A549 (cell line): ENCODE data around the gene CPAMD8. TPM values are rescaled to one million over a fixed set of nuclear protein-coding genes. Genes with fewer than 3 reads are reported as not detected.

Experiments used
- ATAC-seq, 2 experiments: fragments of 200-7000 bp in 1 of 2; fragments of >200 bp in 1 of 2; cut with Nextera tagmentation in 1 of 2; cut with Tn5 transposase in 1 of 2; 3 replicates each; pipeline versions ENCODE4 v1.8.0 to v1.9.1; 2018 to 2020; ENCODE audit warnings: mild to moderate bottlenecking in 1 of 2, moderate library complexity in 1 of 2
- CTCF ChIA-PET: fragments of 300-600 bp; sonication (Branson Sonifier 250); formaldehyde crosslinking; extraction: SDS; loops from one replicate; lab custom pipeline; 2021; ENCODE audit warnings: antibody characterized with exemption, inconsistent platforms; lab: Yijun Ruan, JAX
- POLR2A ChIA-PET: fragments of 350-600 bp; formaldehyde crosslinking; extraction: SDS; loops from one replicate; lab custom pipeline; 2021; ENCODE audit warnings: antibody characterized with exemption, inconsistent platforms; lab: Yijun Ruan, JAX
- DNase-seq, 2 experiments: peaks; one replicate each; pipeline versions ENCODE4 v3.0.0 to v3.0.0-alpha.2; 2011 to 2016; ENCODE audit warnings: low read depth in 1 of 2, low spot score in 1 of 2
- FAIRE-seq: peaks from 2 replicates; lab custom pipeline; 2011; peaks lifted over from hg19 to GRCh38; lab: Jason Lieb, UNC
- H3K27ac ChIP-seq, 2 experiments: fragments of >200 bp; sonication (Bioruptor Twin); formaldehyde crosslinking; 3 replicates each; pipeline ENCODE4 v1.5.1; 2016 to 2017
- H3K4me1 ChIP-seq: fragments of >200 bp; sonication (Bioruptor Twin); formaldehyde crosslinking; 3 replicates; pipeline ENCODE4 v1.6.1; 2016
- H3K4me2 ChIP-seq: fragments of >200 bp; sonication (Bioruptor Twin); formaldehyde crosslinking; 3 replicates; pipeline ENCODE4 v1.6.1; 2016
- H3K4me3 ChIP-seq: fragments of >200 bp; sonication (Bioruptor Twin); formaldehyde crosslinking; 3 replicates; pipeline ENCODE4 v1.5.1; 2016
- H3K9me3 ChIP-seq: fragments of >200 bp; sonication (Bioruptor Twin); formaldehyde crosslinking; 3 replicates; pipeline ENCODE4 v1.6.1; 2016
- ATOH8 ChIP-seq: fragments of 250-450 bp; sonication (Bioruptor Pico); IDR thresholded peaks from 2 replicates; pipeline ENCODE4 v1.5.0; 2020; ENCODE audit warnings: low read depth, mild to moderate bottlenecking, moderate library complexity
- BCL3 ChIP-seq: fragments of >200 bp; sonication (Bioruptor Twin); formaldehyde crosslinking; IDR thresholded peaks from 3 replicates; pipeline ENCODE4 v1.6.1; 2016
- BHLHE40 ChIP-seq: IDR thresholded peaks from 2 replicates; pipeline ENCODE4 v1.6.1; 2012; ENCODE audit warnings: low read depth, low read length, inconsistent platforms
- CHD2 ChIP-seq: fragments of 150-350 bp; IDR thresholded peaks from 2 replicates; pipeline ENCODE4 v1.6.1; 2014; ENCODE audit warnings: low read length; ENCODE audit not compliant: partially characterized antibody
- CTCF ChIP-seq: fragments of >200 bp; sonication (Bioruptor Twin); formaldehyde crosslinking; IDR thresholded peaks from 3 replicates; pipeline ENCODE4 v1.5.1; 2016
- E2F6 ChIP-seq: IDR thresholded peaks from 2 replicates; pipeline ENCODE4 v1.6.1; 2012; ENCODE audit warnings: low read depth, borderline replicate concordance
- EHMT2 ChIP-seq: fragments of 200-600 bp; sonication (generic); IDR thresholded peaks from 2 replicates; pipeline ENCODE4 v1.6.1; 2016; ENCODE audit warnings: antibody characterized with exemption, low read depth, mild to moderate bottlenecking, moderate library complexity
- ELK1 ChIP-seq: fragments of 150-350 bp; IDR thresholded peaks from 2 replicates; pipeline ENCODE4 v1.6.1; 2014; ENCODE audit warnings: low read depth, mild to moderate bottlenecking, low read length
- EP300 ChIP-seq, 2 experiments: fragments of >200 bp; sonication (Bioruptor Twin); formaldehyde crosslinking; IDR thresholded peaks; 2 replicates in 1 of 2; 3 replicates in 1 of 2; pipeline ENCODE4 v1.6.1; 2016 to 2017
- FOSL2 ChIP-seq, 2 experiments: fragments of 450-650 bp in 1 of 2; fragments of >200 bp in 1 of 2; sonication (Bioruptor Twin) in 1 of 2; formaldehyde crosslinking; IDR thresholded peaks; 2 replicates each; pipeline versions ENCODE4 v1.5.0 to v1.6.1; 2016 to 2020; ENCODE audit warnings: mild to moderate bottlenecking in 1 of 2, moderate library complexity in 1 of 2
- FOXS1 ChIP-seq: fragments of 250-450 bp; sonication (Bioruptor Pico); IDR thresholded peaks from 2 replicates; pipeline ENCODE4 v1.5.0; 2020; ENCODE audit warnings: mild to moderate bottlenecking, moderate library complexity
- HDAC2 ChIP-seq: fragments of 200-600 bp; sonication (generic); IDR thresholded peaks from 2 replicates; pipeline ENCODE4 v1.6.1; 2016
- JUN ChIP-seq, 2 experiments: fragments of >200 bp; sonication (Bioruptor Twin); formaldehyde crosslinking; IDR thresholded peaks; 2 replicates in 1 of 2; 3 replicates in 1 of 2; pipeline ENCODE4 v1.6.1; 2016 to 2017
- JUNB ChIP-seq: fragments of >200 bp; sonication (Bioruptor Twin); formaldehyde crosslinking; IDR thresholded peaks from 2 replicates; pipeline ENCODE4 v1.6.1; 2016
- KDM1A ChIP-seq: fragments of 200-600 bp; sonication (generic); IDR thresholded peaks from 2 replicates; pipeline ENCODE4 v1.6.1; 2016; ENCODE audit warnings: low read depth, mild to moderate bottlenecking
- MAFK ChIP-seq: fragments of 450-650 bp; IDR thresholded peaks from 2 replicates; pipeline ENCODE4 v1.6.1; 2014; ENCODE audit not compliant: partially characterized antibody
- MAX ChIP-seq: IDR thresholded peaks from 2 replicates; pipeline ENCODE4 v1.6.1; 2012
- NPAS2 ChIP-seq: fragments of 250-450 bp; sonication (Bioruptor Pico); IDR thresholded peaks from 2 replicates; pipeline ENCODE4 v1.8.0; 2022; ENCODE audit warnings: mild to moderate bottlenecking, moderate library complexity, borderline replicate concordance
- NR3C1 ChIP-seq: fragments of >200 bp; sonication (Bioruptor Twin); formaldehyde crosslinking; IDR thresholded peaks from 3 replicates; pipeline ENCODE4 v1.6.1; 2017
- PHF8 ChIP-seq: fragments of 200-600 bp; sonication (generic); IDR thresholded peaks from 2 replicates; pipeline ENCODE4 v1.6.1; 2016; ENCODE audit warnings: low read depth, mild to moderate bottlenecking, antibody characterized with exemption, moderate library complexity, borderline replicate concordance
- RAD21 ChIP-seq, 2 experiments: fragments of >200 bp in 1 of 2; sonication (Bioruptor Twin) in 1 of 2; formaldehyde crosslinking in 1 of 2; IDR thresholded peaks in 1 of 2; conservative IDR thresholded peaks in 1 of 2; 2 replicates in 1 of 2; 3 replicates in 1 of 2; pipeline ENCODE4 v1.6.1; 2012 to 2018; ENCODE audit warnings: inconsistent platforms in 1 of 2
- RARB ChIP-seq: fragments of 250-450 bp; sonication (Bioruptor Pico); IDR thresholded peaks from 2 replicates; pipeline ENCODE4 v1.8.0; 2021; ENCODE audit warnings: mild to moderate bottlenecking, moderate library complexity
- RFX5 ChIP-seq: fragments of 450-650 bp; IDR thresholded peaks from 2 replicates; pipeline ENCODE4 v1.7.1; 2014; ENCODE audit warnings: antibody characterized with exemption, mild to moderate bottlenecking, moderate library complexity
- SMC3 ChIP-seq: fragments of >200 bp; sonication (Bioruptor Twin); formaldehyde crosslinking; IDR thresholded peaks from 3 replicates; pipeline ENCODE4 v1.6.1; 2018; ENCODE audit warnings: inconsistent platforms
- SREBF2 ChIP-seq: fragments of 450-650 bp; IDR thresholded peaks from 2 replicates; pipeline ENCODE4 v1.6.1; 2014; ENCODE audit warnings: mild to moderate bottlenecking, moderate library complexity
- WGBS: methylation state at CpG from one replicate; pipeline ENCODE4 v1.1.6; 2017; ENCODE audit errors: missing lambda C conversion rate; 5-methylcytosine and 5-hydroxymethylcytosine counted together
- polyA plus RNA-seq, 4 experiments: library from polyadenylated mRNA; depleted of rRNA in 3 of 4; stranded (reverse); fragments of >200 nt; fragmentation: RNase III in 1 of 4; extraction: RNeasy Plus Mini Kit Qiagen cat#74134 plus additional on column Dnase treatment in 1 of 4; gene quantifications; 2 replicates in 3 of 4; 3 replicates in 1 of 4; pipeline ENCODE4 v1.2.3, GENCODE V29; 2011 to 2017

Gene CPAMD8
- polyA plus RNA-seq, 2 of the 4 experiments (the other 2 are of a cell fraction) = 0.03 TPM; not detected in 1

GRCh38 chr19:16899566-16900075, 127.0 kb downstream of the CPAMD8 start:
- WGBS = 3% methylated on average over 7 of the region's 7 CpGs

GRCh38 chr19:16898361-16899015, 128.1 kb downstream of the CPAMD8 start:
- Histone ChIP-seq H3K4me2 (no peak overlapping the region), H3K4me3 (no peak overlapping the region), H3K27ac (no peak overlapping the region), H3K9me3 (no peaks in the 10 kb centered on the region), H3K4me1 (no peaks in the 10 kb centered on the region)
- 75% methylated on average over 12 of the region's 12 CpGs for WGBS
- POLR2A ChIA-PET = no interaction called here
- TF ChIP-seq PHF8 = no peak
- TF ChIP-seq JUN (IDR thresholded peaks at IDR 0.05) = no peak
- no peak for TF ChIP-seq BCL3
- TF ChIP-seq BHLHE40 = no peak
- no peak for TF ChIP-seq ELK1
- no peak for TF ChIP-seq E2F6
- TF ChIP-seq HDAC2 = no peak
- TF ChIP-seq SMC3 = no peak
- no peak for TF ChIP-seq KDM1A
- TF ChIP-seq NR3C1 = no peak
- TF ChIP-seq CHD2 = no peak
- no peak for TF ChIP-seq MAFK
- no peak for TF ChIP-seq MAX
- no peak for DNase-seq
- CTCF ChIA-PET = interaction anchor here (0.6 to 2.2 kb wide), 3 partner anchors 12 to 145 kb away, joined by 3 to 9 read pairs (median 3); no protein-coding TSS in a partner anchor
- no peak for ATAC-seq
- no peak for FAIRE-seq

More at GRCh38 chr19:16899566-16900075, 127.0 kb downstream of the CPAMD8 start:
- Histone ChIP-seq H3K4me3 (no peak overlapping the region), H3K4me1 (no peaks in the 10 kb centered on the region), H3K4me2 (no peak overlapping the region), H3K9me3 (no peaks in the 10 kb centered on the region), H3K27ac (no peak overlapping the region)
- CTCF ChIA-PET = interaction anchor here (0.7 to 2.2 kb wide), 9 partner anchors 11 to 138 kb away, joined by 3 to 9 read pairs (median 3); partner anchors contain the start of gene SIN3B
- POLR2A ChIA-PET = no interaction called here
- FAIRE-seq = no peak
- peak; percentile 75 to 84 for ATAC-seq
- peak; percentile 58 to 64 for DNase-seq
- TF ChIP-seq RFX5 = peak; percentile 68; the same call in 1 of the 2 replicates
- TF ChIP-seq EP300 (IDR thresholded peaks at IDR 0.05) = no peak
- peak; percentile 62 for TF ChIP-seq SMC3
- TF ChIP-seq RAD21 (conservative IDR thresholded peaks at IDR 0.05 in 1 of 2, IDR thresholded peaks at IDR 0.05 in 1 of 2) = peak; percentile 62 to 68
- TF ChIP-seq CTCF = peak; percentile 43

GRCh38 chr19:16897856-16898161, 128.8 kb downstream of the CPAMD8 start:
- Histone ChIP-seq H3K4me3 (no peak overlapping the region), H3K4me2 (no peak overlapping the region), H3K9me3 (no peaks in the 10 kb centered on the region), H3K27ac (no peak overlapping the region), H3K4me1 (no peaks in the 10 kb centered on the region)
- 93% methylated on average over 30 of the region's 30 CpGs for WGBS
- ChIA-PET CTCF (interaction anchor here (0.6 kb wide), 1 partner anchor 107 kb away, joined by 3 read pairs; no protein-coding TSS in a partner anchor), POLR2A (interaction anchor here (0.6 kb wide), 1 partner anchor 95 kb away, joined by 3 read pairs; no protein-coding TSS in a partner anchor)
- FAIRE-seq = no peak
- no peak for DNase-seq
- no peak for ATAC-seq
- no peak for TF ChIP-seq RARB
- TF ChIP-seq FOSL2 (IDR thresholded peaks at IDR 0.05) = no peak
- no peak for TF ChIP-seq FOSL2 (CRISPR knock-in tag; IDR thresholded peaks at IDR 0.05)
- no peak for TF ChIP-seq FOXS1 (CRISPR knock-in tag)
- no peak for TF ChIP-seq SREBF2
- TF ChIP-seq NPAS2 (CRISPR knock-in tag) = no peak
- no peak for TF ChIP-seq RFX5
- TF ChIP-seq BCL3 = no peak
- TF ChIP-seq ATOH8 = no peak
- no peak for TF ChIP-seq HDAC2
- no peak for TF ChIP-seq JUNB
- TF ChIP-seq SMC3 = no peak
- no peak for TF ChIP-seq EHMT2
